SW480 (cell line): ENCODE results near the gene SFMBT2.
"Not testable (repeated sequence)": the region's sequence is repeated elsewhere in the genome, so short reads cannot be mapped to it uniquely, and the experiment has no call there.

Experiments
- DNase-seq: peaks from one replicate; pipeline ENCODE4 v3.0.0-alpha.2; 2016; ENCODE audit warnings: low spot score

The SFMBT2 gene

GRCh38 chr10:7184116-7184515 is 226.7 kb downstream of the SFMBT2 start:
- not testable (repeated sequence) for DNase-seq

- not testable (repeated sequence) for DNase-seq
Measured at GRCh38 chr10:7182327-7182726, 228.5 kb downstream of the SFMBT2 start.

GRCh38 chr10:7181420-7181819 is 229.4 kb downstream of the SFMBT2 start:
- DNase-seq, result no peak

DNA sequence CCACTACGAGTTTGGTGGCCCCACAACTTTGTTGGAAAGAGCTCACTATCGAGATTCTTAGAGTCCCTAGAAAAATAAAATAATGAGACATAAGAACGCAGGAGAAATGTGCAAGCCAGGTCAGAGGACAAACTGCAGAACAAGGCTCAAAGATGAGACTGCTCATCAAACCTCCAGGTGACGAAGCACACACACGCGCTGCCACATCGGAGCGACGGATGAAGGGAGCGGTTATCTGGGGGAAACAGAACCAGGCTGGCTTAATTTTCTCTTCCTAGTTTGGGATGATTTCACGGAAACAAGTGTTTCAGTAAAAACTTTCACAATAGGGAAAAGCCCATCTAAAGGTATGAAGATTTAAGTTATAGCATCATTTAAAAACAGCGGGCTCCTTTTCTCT is 231.3 kb downstream of the SFMBT2 start:
- DNase-seq, result no peak

DNA sequence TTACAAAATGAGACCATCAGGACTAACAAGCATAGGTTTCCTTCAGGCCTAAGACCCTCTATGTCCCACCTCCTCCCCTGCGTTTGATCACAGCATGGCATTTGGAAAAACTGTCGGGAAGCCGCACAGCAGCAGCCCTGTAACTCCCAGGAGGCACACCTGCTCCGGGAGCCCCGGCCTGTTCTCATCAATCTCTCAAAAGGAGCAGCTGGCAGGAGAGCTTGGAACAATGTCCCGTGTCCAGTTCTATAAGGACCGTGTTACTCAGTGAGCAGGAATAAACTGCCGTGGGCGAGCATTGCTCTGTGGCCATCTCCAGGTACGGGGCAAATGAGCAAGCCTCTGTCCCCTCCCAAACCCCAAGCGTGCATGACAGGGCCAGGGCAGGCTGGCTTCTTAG is 236.9 kb downstream of the SFMBT2 start:
- no peak for DNase-seq

DNA sequence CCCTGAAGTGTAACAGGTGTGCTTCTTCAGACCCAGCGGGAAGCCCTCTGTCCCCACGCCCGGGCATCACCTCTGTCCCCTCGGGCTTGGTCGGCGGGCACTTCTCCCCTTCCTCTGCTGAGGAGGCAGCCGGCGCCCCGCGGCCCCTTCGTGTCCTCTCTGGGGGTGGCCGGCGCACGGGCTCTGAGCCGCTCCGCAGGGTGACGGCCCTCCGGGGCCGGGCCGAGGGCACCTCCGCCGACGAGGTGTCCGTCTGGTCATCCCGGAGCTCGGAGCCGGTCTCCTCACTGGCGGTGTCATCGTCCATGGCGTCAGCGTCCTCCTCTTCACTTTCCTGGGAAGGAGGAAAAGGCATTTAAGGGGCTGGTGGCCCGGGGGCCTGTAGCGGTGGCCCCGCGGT is 239.0 kb downstream of the SFMBT2 start:
- DNase-seq, result no peak

DNA sequence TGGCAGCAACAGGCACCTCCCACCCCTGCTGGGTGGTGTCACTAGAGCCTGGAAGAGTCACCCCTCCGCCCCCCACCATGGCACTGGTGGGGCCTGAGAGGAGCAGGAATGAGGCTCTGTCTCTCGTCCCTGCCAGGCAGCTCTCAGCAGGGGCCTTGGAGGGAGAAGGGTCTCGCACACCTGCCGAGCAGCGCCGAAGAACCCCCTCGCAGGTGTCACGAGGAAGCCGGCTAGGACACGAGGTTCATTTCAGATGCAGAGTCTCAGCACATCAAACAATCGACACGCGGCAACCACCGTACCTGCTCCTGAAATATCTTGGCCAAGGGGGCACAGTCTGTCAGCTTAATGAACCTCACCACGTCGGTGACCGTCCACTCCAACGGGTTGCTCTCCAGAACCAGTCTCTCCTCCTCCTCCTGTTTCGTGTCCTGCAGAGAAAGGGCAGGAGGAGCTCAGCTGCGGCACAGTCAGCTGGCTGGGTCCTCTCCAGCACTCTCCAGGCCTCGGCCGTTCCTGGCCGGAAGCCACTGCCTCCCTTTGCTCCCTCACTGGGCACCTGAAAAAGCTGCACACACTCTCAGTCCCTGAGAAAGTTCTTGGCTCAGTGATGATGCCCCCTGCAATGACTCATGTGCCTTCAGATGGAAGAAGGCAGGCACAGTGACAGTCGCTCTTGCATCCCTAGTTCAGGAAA is 240.1 kb downstream of the SFMBT2 start:
- DNase-seq, result no peak

- DNase-seq, result no peak
Measured at GRCh38 chr10:7168414-7168813, 242.4 kb downstream of the SFMBT2 start.

- DNase-seq, result no peak
Measured at GRCh38 chr10:7165500-7166177, 245.2 kb downstream of the SFMBT2 start.

DNA sequence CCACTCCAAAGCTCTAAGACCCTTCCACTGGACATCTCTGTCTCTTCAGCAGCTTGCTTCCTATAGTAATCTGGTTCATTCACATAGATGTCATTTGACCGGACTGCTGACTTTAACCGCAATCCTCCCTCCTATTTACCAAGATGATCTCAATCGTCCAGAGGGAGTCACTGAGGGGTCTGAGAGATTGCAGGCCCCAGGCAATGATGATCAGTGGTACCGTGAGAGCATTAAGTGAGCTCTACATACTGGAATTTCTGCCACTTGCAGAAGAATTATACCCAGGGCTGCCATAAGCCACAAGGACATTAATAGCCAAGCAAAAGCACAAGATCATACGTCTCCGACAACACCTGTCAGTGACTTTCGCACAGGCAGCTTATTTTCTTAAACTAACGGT is 245.9 kb downstream of the SFMBT2 start:
- DNase-seq, result no peak

GRCh38 chr10:7162331-7162730 is 248.5 kb downstream of the SFMBT2 start:
- no peak for DNase-seq

DNA sequence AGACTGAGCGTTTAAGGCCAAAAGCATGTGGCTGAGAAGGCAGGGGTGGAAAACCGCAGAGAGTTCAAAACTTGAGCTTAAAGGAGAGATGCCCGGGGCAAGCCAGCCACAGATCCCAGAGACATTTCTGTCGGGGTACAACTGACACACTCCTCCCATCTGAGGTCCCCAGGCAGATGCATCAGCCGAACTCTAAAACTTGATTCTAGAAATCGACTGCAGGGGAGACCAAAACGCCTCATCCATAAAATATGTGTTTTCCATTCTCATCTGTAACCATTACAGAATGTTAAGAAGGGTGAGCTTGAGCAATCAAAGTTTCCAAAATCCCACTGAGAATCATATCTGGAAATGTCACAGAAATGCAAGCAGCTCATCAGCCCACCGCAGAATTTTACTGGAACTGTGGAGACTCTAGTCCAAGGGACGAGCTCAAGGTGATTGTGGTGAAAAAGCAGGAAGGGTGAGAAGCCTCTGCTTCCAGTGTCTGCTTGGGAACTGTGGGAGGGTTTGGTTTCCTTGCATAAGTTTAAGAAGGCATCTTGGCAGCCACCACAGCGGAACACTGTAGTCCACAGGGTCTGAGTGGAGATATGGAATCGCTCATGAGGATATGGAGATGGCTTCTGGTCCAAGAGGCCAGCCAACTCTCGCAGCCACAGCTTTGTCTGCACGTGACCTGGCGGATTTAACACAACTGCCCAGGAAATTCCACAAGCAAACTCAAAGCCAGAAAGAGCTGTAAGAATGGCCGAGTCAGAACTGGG is 249.2 kb downstream of the SFMBT2 start:
- DNase-seq, result no peak

GRCh38 chr10:7159928-7160327 is 250.9 kb downstream of the SFMBT2 start:
- no peak for DNase-seq

DNA sequence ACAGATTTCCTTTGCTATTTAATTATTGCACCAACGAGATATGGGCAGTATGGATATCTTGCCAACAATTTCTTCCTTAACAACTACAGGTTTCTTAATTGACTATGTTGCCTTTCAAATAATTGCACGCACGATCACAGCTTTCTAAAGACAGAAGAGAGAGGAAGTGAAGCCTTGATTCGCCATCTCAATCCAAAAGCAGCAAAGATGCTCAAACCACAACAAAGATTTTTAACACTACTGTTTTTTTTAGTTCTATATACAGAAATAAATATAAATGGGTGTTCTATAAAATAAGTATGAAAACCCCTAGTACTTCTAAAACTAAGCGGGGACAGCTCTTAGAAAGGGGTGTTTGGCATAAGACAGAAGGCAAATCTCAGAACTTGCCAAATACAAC is 251.3 kb downstream of the SFMBT2 start:
- no peak for DNase-seq

DNA sequence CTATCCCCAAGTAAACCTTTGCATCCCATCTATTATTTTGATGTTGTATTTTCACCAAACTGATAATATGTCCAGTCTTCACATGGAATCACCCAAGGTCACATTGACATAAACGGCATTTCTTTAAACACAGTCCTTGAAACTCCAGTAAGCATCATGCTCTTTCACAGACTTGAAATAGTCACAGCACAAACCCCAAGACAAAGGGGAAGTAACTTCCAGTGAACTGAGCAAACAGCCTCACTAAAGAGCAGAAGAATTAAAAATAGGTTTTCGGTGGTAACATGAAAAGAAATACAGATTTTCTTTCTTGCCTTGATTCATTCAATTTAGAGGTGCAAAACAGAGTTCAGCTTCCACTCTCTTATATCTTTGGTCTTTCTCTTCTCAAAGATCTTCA is 253.7 kb downstream of the SFMBT2 start:
- DNase-seq, result no peak

GRCh38 chr10:7153750-7154149 is 257.1 kb downstream of the SFMBT2 start:
- DNase-seq, result peak; percentile 41

DNA sequence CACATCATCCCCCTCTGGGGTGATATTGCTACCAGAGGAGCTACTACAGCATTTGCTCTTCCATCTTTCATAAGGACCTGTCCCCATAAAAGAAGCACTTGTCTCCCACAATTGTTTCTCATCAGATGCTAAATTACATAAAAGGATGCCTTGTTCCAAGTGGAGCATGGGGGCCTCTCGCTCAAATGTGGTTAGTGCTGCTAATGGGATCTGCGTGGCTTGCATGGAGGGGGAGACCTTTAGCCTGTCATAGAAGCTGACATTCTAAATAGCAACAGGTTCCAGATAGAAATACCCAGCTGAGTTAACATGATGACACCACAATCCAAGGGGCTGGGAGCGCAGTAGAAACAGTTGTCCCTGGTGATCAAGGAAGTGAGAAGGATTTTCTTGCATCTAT is 257.9 kb downstream of the SFMBT2 start:
- DNase-seq, result no peak

DNA sequence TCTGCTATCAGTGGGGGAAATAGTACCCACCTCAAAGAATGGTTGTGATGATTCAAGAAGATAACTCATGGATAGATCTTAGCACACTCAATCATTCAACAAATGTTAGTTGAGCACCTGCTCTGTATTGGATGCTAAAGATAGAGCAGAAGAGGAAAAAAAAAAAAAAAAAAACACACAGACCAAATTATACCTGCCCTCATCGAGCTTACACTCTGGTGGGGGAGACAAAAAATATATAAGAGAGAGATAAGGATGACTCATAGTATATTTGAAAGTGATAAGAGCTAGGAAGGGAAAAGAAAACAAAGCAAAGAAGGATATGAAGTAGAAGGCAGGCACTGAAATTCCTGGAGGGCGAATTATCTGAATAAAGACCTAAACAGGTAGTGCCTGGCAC is 258.5 kb downstream of the SFMBT2 start:
- DNase-seq, result no peak

DNA sequence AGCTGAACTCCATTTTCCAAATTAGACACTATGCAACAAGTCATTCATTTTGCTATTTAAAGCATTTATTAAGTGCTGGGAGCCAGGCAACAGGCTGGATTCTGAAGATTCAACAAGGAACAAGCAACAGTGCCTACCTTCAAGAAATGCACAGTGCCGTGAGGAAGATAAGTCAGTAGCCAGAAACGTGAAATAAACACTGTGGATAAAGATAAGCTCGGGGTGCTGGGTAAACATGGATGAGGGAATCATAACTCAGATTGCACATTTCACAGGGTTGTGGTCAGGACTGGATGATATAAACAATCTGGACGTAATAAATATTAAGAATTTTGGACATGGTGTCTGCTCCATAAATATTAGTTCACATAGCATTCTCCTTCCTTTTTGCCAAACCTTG is 259.3 kb downstream of the SFMBT2 start:
- no peak for DNase-seq

DNA sequence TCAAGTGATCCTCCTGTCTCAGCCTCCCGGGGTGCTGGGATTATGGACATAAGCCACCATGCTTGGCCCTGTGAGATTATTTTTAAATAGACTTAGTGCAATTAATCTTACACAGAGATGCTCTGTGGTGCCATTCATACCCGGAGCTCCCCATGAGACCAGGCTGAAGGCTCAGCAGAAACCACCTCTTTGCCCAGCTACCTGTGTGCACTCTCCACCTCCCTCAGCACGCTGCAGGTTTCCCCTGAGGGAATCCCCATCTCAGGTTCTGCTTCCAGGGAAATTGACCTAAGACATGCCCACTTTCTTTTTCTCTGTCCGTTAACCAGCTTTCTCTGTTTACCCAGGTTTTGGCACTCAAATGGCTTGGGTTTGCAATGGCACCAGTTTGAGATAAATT is 260.5 kb downstream of the SFMBT2 start:
- DNase-seq, result no peak

DNA sequence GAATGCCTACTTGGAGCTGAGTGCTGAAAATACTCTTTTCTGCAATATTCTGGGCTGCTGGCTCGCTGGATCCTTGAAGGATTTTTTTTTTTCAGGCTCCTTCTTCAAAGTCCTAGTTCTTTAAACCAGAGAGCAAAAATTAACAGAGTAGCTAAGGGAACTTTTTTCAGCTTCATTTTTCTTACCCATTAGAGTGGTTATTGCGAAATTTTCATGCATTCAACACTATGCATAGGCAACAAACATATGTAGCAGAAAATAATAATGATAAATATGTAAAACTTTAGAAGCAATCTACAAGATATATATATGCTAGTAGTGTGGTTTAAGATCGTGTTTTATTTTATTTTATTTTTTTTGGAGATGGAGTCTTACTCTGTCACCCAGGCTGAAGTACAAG is 264.6 kb downstream of the SFMBT2 start:
- DNase-seq, result no peak

DNA sequence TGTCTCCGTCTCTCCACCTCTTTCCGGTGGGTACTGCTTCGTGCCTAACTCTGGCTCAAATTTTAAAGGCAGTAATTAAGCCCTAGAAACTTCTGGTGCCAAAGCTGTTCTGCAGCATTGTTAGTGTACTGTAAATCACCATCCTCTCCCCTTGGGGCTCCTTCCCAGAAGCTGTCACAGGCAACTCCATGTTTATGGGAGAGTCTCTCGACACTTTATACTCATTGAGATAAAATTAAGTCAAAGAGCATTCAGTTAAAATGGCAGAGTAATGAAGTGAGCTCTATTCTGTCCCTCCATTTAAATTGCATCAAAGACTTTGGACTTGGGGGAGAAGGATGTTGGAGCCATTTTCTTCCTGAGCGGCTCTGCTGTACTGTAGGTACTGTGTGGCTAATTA is 274.8 kb downstream of the SFMBT2 start:
- DNase-seq, result no peak

- DNase-seq, result no peak
Measured at GRCh38 chr10:7135188-7135587, 275.6 kb downstream of the SFMBT2 start.
